Hepatocyte (in vitro differentiated cells): ENCODE data around the gene TMPRSS9. TPM values are rescaled to one million over a fixed set of nuclear protein-coding genes. Genes with fewer than 3 reads are reported as not detected.

Experiments used
- DNase-seq: peaks from one replicate; pipeline ENCODE4 v3.0.0-alpha.2; 2016; ENCODE audit warnings: low spot score
- H2AFZ ChIP-seq: fragments of 200-600 bp; sonication (generic); 2 replicates; pipeline ENCODE4 v1.6.0; 2016; ENCODE audit warnings: antibody characterized with exemption, mild to moderate bottlenecking
- H3K27ac ChIP-seq: fragments of 200-600 bp; sonication (generic); 2 replicates; pipeline ENCODE4 v1.5.1; 2016; ENCODE audit warnings: mild to moderate bottlenecking
- H3K27me3 ChIP-seq: fragments of 200-600 bp; sonication (generic); 2 replicates; pipeline ENCODE4 v1.6.1; 2016
- H3K36me3 ChIP-seq: fragments of 200-600 bp; sonication (generic); replicated peaks from 2 replicates; pipeline ENCODE4 v1.5.1; 2016; ENCODE audit warnings: low read depth; ENCODE audit not compliant: insufficient read depth
- H3K4me1 ChIP-seq: fragments of 200-600 bp; sonication (generic); 2 replicates; pipeline ENCODE4 v1.5.1; 2016; ENCODE audit warnings: mild to moderate bottlenecking, moderate library complexity; ENCODE audit not compliant: insufficient read depth
- H3K4me2 ChIP-seq: fragments of 200-600 bp; sonication (generic); 2 replicates; pipeline ENCODE4 v1.6.0; 2016
- H3K4me3 ChIP-seq: fragments of 200-600 bp; sonication (generic); 2 replicates; pipeline ENCODE4 v1.5.1; 2016; ENCODE audit warnings: mild to moderate bottlenecking
- H3K79me2 ChIP-seq: fragments of 200-600 bp; sonication (generic); 2 replicates; pipeline ENCODE4 v1.6.0; 2017; ENCODE audit warnings: mild to moderate bottlenecking
- H3K9me2 ChIP-seq: fragments of 200-600 bp; sonication (generic); replicated peaks from 2 replicates; pipeline ENCODE4 v1.6.0; 2017; ENCODE audit warnings: mild to moderate bottlenecking; ENCODE audit not compliant: insufficient read depth
- H3K9me3 ChIP-seq: fragments of 200-600 bp; sonication (generic); 2 replicates; pipeline ENCODE4 v1.5.1; 2016; ENCODE audit warnings: low read depth, mild to moderate bottlenecking
- H4K20me1 ChIP-seq: fragments of 200-600 bp; sonication (generic); 2 replicates; pipeline ENCODE4 v1.6.0; 2016; ENCODE audit warnings: mild to moderate bottlenecking; ENCODE audit not compliant: insufficient read depth, poor library complexity, severe bottlenecking
- EZH2 ChIP-seq: fragments of 200-600 bp; sonication (generic); IDR thresholded peaks from 2 replicates; pipeline ENCODE4 v1.6.1; 2016; ENCODE audit warnings: antibody characterized with exemption, mild to moderate bottlenecking, borderline replicate concordance
- EZH2phosphoT487 ChIP-seq: fragments of 200-600 bp; sonication (generic); IDR thresholded peaks from one replicate; pipeline ENCODE4 v1.6.1; 2018; ENCODE audit warnings: antibody characterized with exemption, mild to moderate bottlenecking, low read depth, moderate library complexity; ENCODE audit not compliant: unreplicated experiment, severe bottlenecking
- WGBS: methylation state at CpG from one replicate; pipeline ENCODE4 v1.1.6; 2016; ENCODE audit warnings: low lambda C conversion rate; ENCODE audit errors: missing lambda C conversion rate; 5-methylcytosine and 5-hydroxymethylcytosine counted together
- polyA plus RNA-seq: library from polyadenylated mRNA; unstranded; fragments of >200 nt; fragmentation: Nextera tagmentation; extraction: Ambion mirVana; gene quantifications from 2 replicates; pipeline ENCODE4 v1.2.1, GENCODE V29; 2016
- total RNA-seq: library from RNA; depleted of rRNA; stranded (reverse); fragments of >200 nt; gene quantifications from 2 replicates; pipeline ENCODE4 v1.2.3, GENCODE V29; 2014
- TF ChIP-seq, protein P1 (sequence below): fragments of 200-600 bp; sonication (generic); IDR thresholded peaks from 2 replicates; pipeline ENCODE4 v1.5.1; 2016; ENCODE audit warnings: antibody characterized with exemption, mild to moderate bottlenecking; ENCODE audit not compliant: poor library complexity

The TMPRSS9 gene
- total and polyA plus RNA-seq, 2 experiments from 2014 or later = 0.23 TPM; not detected in 1

DNA sequence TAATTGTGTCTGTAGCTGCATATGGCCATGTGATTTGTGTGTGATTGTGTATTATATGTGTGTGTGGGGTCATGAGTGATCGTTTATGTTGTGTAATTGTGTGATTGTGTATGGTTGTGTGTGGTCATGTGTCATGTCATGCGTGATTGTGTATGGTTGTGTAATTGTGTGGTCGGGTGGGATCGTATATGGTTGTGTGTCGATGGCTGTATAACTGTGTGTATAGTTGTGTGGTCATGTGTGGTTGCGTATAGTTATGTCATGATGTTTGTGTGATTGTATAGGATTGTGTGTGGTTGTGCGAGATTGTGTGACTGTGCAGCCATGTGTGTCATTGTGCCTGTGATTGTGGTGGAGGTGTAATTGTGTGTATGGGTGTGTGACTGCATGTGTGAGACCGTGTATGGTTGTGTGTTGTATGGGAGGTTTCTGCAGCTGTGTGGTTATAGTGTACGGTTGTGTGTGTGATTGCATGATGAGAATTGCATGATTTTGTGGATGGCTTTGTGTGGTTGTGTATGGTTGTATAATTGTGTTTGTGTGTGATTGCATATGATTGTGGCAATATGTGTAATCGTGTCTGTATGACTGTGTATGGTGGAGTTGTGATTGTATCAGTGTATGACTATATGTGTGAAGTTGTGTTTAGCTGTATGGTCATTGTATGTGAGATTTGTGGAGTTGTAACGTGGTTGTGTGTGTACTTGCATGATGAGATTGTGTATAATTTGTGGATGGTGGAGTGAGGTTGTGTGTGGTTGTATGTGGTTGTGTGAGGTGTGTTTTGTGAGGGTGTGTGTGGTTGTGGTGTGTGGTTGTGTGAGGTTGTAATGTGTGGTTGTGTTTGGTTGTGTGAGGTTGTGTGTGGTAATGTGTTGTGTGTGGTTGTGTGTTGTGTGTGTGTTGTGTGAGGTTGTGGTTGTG lies 2.2 kb downstream of the TMPRSS9 start:
- WGBS = 92% methylated on average over 11 of the region's 11 CpGs
- no peaks in the 10 kb centered on the region for H3K79me2 ChIP-seq
- H3K27ac ChIP-seq = no peak overlapping the region
- no peaks in the 10 kb centered on the region for H3K36me3 ChIP-seq
- DNase-seq = no peak
- TF ChIP-seq EZH2phosphoT487 (no peak), EZH2 (no peak)
- TF ChIP-seq, protein P1, sequence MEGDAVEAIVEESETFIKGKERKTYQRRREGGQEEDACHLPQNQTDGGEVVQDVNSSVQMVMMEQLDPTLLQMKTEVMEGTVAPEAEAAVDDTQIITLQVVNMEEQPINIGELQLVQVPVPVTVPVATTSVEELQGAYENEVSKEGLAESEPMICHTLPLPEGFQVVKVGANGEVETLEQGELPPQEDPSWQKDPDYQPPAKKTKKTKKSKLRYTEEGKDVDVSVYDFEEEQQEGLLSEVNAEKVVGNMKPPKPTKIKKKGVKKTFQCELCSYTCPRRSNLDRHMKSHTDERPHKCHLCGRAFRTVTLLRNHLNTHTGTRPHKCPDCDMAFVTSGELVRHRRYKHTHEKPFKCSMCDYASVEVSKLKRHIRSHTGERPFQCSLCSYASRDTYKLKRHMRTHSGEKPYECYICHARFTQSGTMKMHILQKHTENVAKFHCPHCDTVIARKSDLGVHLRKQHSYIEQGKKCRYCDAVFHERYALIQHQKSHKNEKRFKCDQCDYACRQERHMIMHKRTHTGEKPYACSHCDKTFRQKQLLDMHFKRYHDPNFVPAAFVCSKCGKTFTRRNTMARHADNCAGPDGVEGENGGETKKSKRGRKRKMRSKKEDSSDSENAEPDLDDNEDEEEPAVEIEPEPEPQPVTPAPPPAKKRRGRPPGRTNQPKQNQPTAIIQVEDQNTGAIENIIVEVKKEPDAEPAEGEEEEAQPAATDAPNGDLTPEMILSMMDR = no peak
- no peak overlapping the region for H3K4me2 ChIP-seq
- no peak overlapping the region for H2AFZ ChIP-seq
- no peaks in the 10 kb centered on the region for H3K9me3 ChIP-seq
- H3K9me2 ChIP-seq = no peaks in the 10 kb centered on the region
- no peak overlapping the region for H3K4me3 ChIP-seq
- no peaks in the 10 kb centered on the region for H3K4me1 ChIP-seq
- no peaks in the 10 kb centered on the region for H4K20me1 ChIP-seq
- peaks cover 15% of the 10 kb centered on the region for H3K27me3 ChIP-seq

DNA sequence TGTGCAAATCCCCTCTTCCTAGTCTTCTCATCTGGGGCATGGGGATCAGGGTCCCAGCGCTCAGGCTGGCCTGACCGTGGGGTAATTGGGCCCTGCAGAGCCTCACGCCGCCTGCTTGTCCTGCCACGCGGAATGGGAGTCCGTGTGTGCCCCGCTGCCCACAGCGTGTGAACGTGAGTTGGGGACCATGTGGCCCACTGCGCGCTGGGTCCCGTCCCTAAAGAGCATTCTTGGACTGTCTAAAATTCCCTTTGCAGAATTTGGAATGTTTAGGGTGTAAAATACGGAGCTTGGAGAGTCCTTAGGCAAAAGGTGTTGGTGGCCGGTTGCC lies 2.9 kb downstream of the TMPRSS9 start:
- peaks cover 15% of the 10 kb centered on the region for H3K27me3 ChIP-seq
- TF ChIP-seq, protein P1 = no peak
- TF ChIP-seq EZH2 (no peak), EZH2phosphoT487 (no peak)
- H3K4me3 ChIP-seq = no peak overlapping the region
- H2AFZ ChIP-seq = no peak overlapping the region
- no peaks in the 10 kb centered on the region for H3K36me3 ChIP-seq
- DNase-seq = no peak
- H3K4me2 ChIP-seq = no peak overlapping the region
- no peaks in the 10 kb centered on the region for H3K79me2 ChIP-seq
- no peak overlapping the region for H3K27ac ChIP-seq
- 85% methylated on average over 15 of the region's 15 CpGs for WGBS
- H3K4me1 ChIP-seq = no peaks in the 10 kb centered on the region
- H3K9me2 ChIP-seq = no peaks in the 10 kb centered on the region
- no peaks in the 10 kb centered on the region for H4K20me1 ChIP-seq
- no peaks in the 10 kb centered on the region for H3K9me3 ChIP-seq

DNA sequence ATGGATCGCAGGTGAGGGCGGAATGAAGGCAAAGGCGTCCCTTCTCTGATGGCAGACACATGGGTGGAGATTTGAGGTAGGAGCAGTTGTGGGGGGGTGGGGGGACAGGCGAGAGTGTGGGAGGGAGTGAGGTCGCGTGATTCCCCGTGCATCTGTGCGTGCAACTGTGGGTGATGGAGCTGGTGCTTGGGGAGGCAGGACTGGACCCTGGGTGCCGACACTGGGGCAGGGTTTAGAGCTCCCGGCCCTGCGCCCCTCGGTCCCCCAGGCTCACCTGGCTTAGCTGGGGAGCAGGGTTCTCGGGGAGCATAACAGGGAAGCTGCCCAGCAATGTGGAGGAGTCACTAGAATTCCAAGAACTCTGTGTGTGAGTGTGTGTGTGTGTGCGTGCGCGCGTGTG lies 3.4 kb downstream of the TMPRSS9 start:
- Histone ChIP-seq H3K79me2 (no peaks in the 10 kb centered on the region), H3K9me2 (no peaks in the 10 kb centered on the region), H3K27me3 (peaks cover 15% of the 10 kb centered on the region), H3K4me3 (no peak overlapping the region), H3K4me2 (no peak overlapping the region), H3K27ac (no peak overlapping the region), H3K9me3 (no peaks in the 10 kb centered on the region), H3K36me3 (no peaks in the 10 kb centered on the region), H3K4me1 (no peaks in the 10 kb centered on the region), H4K20me1 (no peaks in the 10 kb centered on the region), H2AFZ (no peak overlapping the region)
- 91% methylated on average over 11 of the region's 17 CpGs for WGBS
- TF ChIP-seq EZH2phosphoT487 (no peak), EZH2 (no peak)
- TF ChIP-seq, protein P1 = no peak
- no peak for DNase-seq
